OCI-LY1 (cell line): ENCODE data around the gene CYP3A4.

Source experiments
- H2AFZ ChIP-seq: fragments of 200-600 bp; sonication (generic), shearing (Covaris generic); 2 replicates; pipeline ENCODE4 v1.6.0; 2014; ENCODE audit warnings: antibody characterized with exemption, mild to moderate bottlenecking, low read length
- H3F3A ChIP-seq: fragments of 200-600 bp; sonication (generic), shearing (Covaris generic); 2 replicates; pipeline ENCODE4 v1.6.0; 2014; ENCODE audit warnings: mild to moderate bottlenecking, antibody characterized with exemption, low read length, moderate library complexity; ENCODE audit not compliant: insufficient read depth
- H3K27ac ChIP-seq: fragments of 200-600 bp; sonication (generic); 2 replicates; pipeline ENCODE4 v1.5.1; 2014; ENCODE audit warnings: low read length, mixed run types, mild to moderate bottlenecking, low read depth; ENCODE audit not compliant: poor library complexity, severe bottlenecking
- H3K27me3 ChIP-seq: fragments of 200-600 bp; sonication (generic); 2 replicates; pipeline ENCODE4 v1.6.0; 2014; ENCODE audit warnings: antibody characterized with exemption, mild to moderate bottlenecking, low read length, moderate library complexity; ENCODE audit not compliant: insufficient read depth
- H3K36me3 ChIP-seq: fragments of 200-600 bp; sonication (generic); 2 replicates; pipeline ENCODE4 v1.6.1; 2014; ENCODE audit warnings: mild to moderate bottlenecking, antibody characterized with exemption, low read length, moderate library complexity, mixed read lengths; ENCODE audit not compliant: insufficient read depth
- H3K4me1 ChIP-seq: fragments of 200-600 bp; sonication (generic); 2 replicates; pipeline ENCODE4 v1.5.1; 2014; ENCODE audit warnings: mild to moderate bottlenecking, low read length, moderate library complexity; ENCODE audit not compliant: insufficient read depth, severe bottlenecking
- H3K4me2 ChIP-seq: fragments of 200-600 bp; sonication (generic), shearing (Covaris generic); 2 replicates; pipeline ENCODE4 v1.6.1; 2014; ENCODE audit warnings: low read length
- H3K4me3 ChIP-seq: fragments of 200-600 bp; sonication (generic); 2 replicates; pipeline ENCODE4 v1.5.1; 2014; ENCODE audit warnings: low read length, low read depth, mild to moderate bottlenecking, mixed read lengths; ENCODE audit not compliant: poor library complexity, severe bottlenecking
- H3K79me2 ChIP-seq: fragments of 200-600 bp; shearing (Covaris generic); 2 replicates; pipeline ENCODE4 v1.6.1; 2016; ENCODE audit warnings: mixed run types, low read length, mixed read lengths; ENCODE audit not compliant: insufficient read depth
- H3K9ac ChIP-seq: fragments of 200-600 bp; sonication (generic), shearing (Covaris generic); 2 replicates; pipeline ENCODE4 v1.6.1; 2014; ENCODE audit warnings: mild to moderate bottlenecking, low read length, mixed read lengths
- H3K9me2 ChIP-seq: fragments of 200-600 bp; sonication (generic), shearing (Covaris generic); 2 replicates; pipeline ENCODE4 v1.6.1; 2014; ENCODE audit warnings: low read depth, mild to moderate bottlenecking, low read length, mixed read lengths
- H3K9me3 ChIP-seq: fragments of 200-600 bp; shearing (Covaris generic); 2 replicates; pipeline ENCODE4 v1.6.1; 2014; ENCODE audit warnings: low read length, mixed read lengths
- H4K20me1 ChIP-seq: fragments of 200-600 bp; sonication (generic), shearing (Covaris generic); 2 replicates; pipeline ENCODE4 v1.6.0; 2016; ENCODE audit warnings: mild to moderate bottlenecking, low read length; ENCODE audit not compliant: insufficient read depth
- CTCF ChIP-seq: fragments of 200-600 bp; sonication (generic), shearing (Covaris generic); IDR thresholded peaks from 2 replicates; pipeline ENCODE4 v1.5.1; 2017; ENCODE audit warnings: mild to moderate bottlenecking, antibody characterized with exemption, low read length, moderate library complexity, mixed read lengths
- EZH2 ChIP-seq: fragments of 200-600 bp; sonication (generic), shearing (Covaris generic); IDR thresholded peaks from 2 replicates; pipeline ENCODE4 v1.8.0; 2017; ENCODE audit warnings: borderline replicate concordance, mixed run types, mild to moderate bottlenecking, antibody characterized with exemption, low read length, moderate library complexity, mixed read lengths

Gene CYP3A4

DNA sequence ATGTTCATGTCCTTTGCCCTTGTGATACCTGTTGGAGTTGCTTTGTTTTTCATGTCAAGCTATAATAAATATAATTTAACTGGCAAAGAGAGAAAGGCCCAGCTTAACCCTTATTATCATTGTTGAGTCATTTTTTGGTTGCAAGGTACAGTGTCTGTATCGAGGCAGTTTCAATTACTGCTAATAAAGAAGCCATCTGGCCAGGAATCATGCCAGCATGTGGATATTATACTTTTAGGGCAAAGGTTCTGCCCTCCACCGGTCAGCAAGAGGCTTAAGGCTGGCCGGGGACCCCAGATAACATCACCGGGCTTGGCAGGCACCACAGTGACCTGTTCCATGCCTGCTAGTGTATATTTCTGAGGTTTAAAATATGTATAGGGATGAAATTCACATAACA lies 9.0 kb upstream of the CYP3A4 start:
- Histone ChIP-seq H3K27me3 (no peaks in the 10 kb centered on the region), H3K36me3 (no peaks in the 10 kb centered on the region), H3K9ac (no peak overlapping the region), H3K79me2 (no peaks in the 10 kb centered on the region), H2AFZ (no peak overlapping the region), H3K4me2 (no peak overlapping the region), H3F3A (no peaks in the 10 kb centered on the region), H3K4me1 (no peaks in the 10 kb centered on the region), H3K9me2 (no peaks in the 10 kb centered on the region), H3K27ac (no peak overlapping the region), H3K9me3 (no peaks in the 10 kb centered on the region), H4K20me1 (no peaks in the 10 kb centered on the region), H3K4me3 (no peak overlapping the region)
- no peak for TF ChIP-seq CTCF
- TF ChIP-seq EZH2 = no peak

DNA sequence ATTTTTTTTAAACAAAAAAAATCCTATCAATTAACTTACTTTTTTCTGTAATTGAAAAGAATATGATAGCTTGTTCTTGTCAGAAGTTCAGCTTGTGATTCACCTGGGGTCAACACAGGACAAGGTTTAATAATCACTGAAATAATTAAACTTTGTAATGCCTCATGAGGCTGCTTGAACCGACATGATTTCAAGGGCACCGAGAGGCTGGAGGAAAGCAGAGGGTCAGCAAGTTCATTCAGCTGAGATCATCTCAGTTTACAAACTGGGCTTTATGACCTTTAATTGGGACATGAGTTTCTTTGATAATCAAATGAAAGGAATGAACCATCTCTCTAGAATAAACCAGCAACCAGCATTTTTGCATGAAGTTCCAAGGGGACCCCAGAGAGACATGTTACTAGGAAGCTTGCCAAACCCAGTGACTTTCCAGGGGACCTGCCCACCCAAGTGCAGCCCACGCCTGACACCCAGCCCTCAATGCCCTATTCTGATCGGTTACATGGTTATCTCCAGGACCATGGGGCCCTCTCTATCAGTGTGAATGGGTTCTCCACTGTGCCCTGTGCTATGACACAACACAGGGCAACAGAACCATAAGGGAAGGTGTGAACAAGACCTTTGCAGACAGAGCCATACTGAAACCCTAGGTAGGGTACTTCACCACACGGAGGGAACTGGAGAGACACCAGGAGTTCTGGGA lies 7.8 kb upstream of the CYP3A4 start:
- no peaks in the 10 kb centered on the region for H3F3A ChIP-seq
- H3K4me1 ChIP-seq = no peaks in the 10 kb centered on the region
- H3K4me2 ChIP-seq = no peak overlapping the region
- H3K9me2 ChIP-seq = no peaks in the 10 kb centered on the region
- no peak overlapping the region for H3K4me3 ChIP-seq
- no peaks in the 10 kb centered on the region for H4K20me1 ChIP-seq
- H2AFZ ChIP-seq = no peak overlapping the region
- no peak for TF ChIP-seq EZH2
- no peak overlapping the region for H3K27ac ChIP-seq
- H3K79me2 ChIP-seq = no peaks in the 10 kb centered on the region
- H3K9me3 ChIP-seq = no peaks in the 10 kb centered on the region
- no peaks in the 10 kb centered on the region for H3K36me3 ChIP-seq
- no peaks in the 10 kb centered on the region for H3K27me3 ChIP-seq
- no peak overlapping the region for H3K9ac ChIP-seq

GRCh38 chr7:99791021-99791420 lies 7.0 kb upstream of the CYP3A4 start:
- Histone ChIP-seq H3K4me2 (no peak overlapping the region), H2AFZ (no peak overlapping the region), H3K9me3 (no peaks in the 10 kb centered on the region), H3K4me3 (no peak overlapping the region), H3K79me2 (no peaks in the 10 kb centered on the region), H3K36me3 (no peaks in the 10 kb centered on the region), H3K27ac (no peak overlapping the region), H3K9me2 (no peaks in the 10 kb centered on the region), H4K20me1 (no peaks in the 10 kb centered on the region), H3K9ac (no peak overlapping the region), H3K27me3 (no peaks in the 10 kb centered on the region), H3F3A (no peaks in the 10 kb centered on the region), H3K4me1 (no peaks in the 10 kb centered on the region)
- no peak for TF ChIP-seq CTCF
- TF ChIP-seq EZH2 = no peak

- Histone ChIP-seq H3K27me3 (no peaks in the 10 kb centered on the region), H3F3A (no peaks in the 10 kb centered on the region), H3K9me3 (no peaks in the 10 kb centered on the region), H3K4me3 (no peak overlapping the region), H3K9ac (no peak overlapping the region), H3K79me2 (no peaks in the 10 kb centered on the region), H2AFZ (no peak overlapping the region), H3K4me2 (no peak overlapping the region), H3K9me2 (no peaks in the 10 kb centered on the region), H3K27ac (no peak overlapping the region), H3K4me1 (no peaks in the 10 kb centered on the region), H4K20me1 (no peaks in the 10 kb centered on the region), H3K36me3 (no peaks in the 10 kb centered on the region)
- no peak for TF ChIP-seq EZH2
- no peak for TF ChIP-seq CTCF
These were observed 6.4 kb upstream of the CYP3A4 start for GRCh38 chr7:99790407-99790806.
